AG04450 (cell line): Measurements from ENCODE around the gene TMEM117. TPM values are rescaled to one million over a fixed set of nuclear protein-coding genes. Genes with fewer than 3 reads are reported as not detected.

ENCODE experiments used
- CTCF ChIA-PET: fragments of 300-600, 350-600 bp; formaldehyde crosslinking; extraction: SDS; loops from one replicate; lab custom pipeline; 2022; ENCODE audit warnings: antibody characterized with exemption, inconsistent platforms; lab: Charles Lee
- POLR2A ChIA-PET: fragments of 350-600 bp; formaldehyde crosslinking; extraction: SDS; loops from one replicate; lab custom pipeline; 2021; ENCODE audit warnings: antibody characterized with exemption, inconsistent platforms; lab: Yijun Ruan, JAX
- DNase-seq: peaks from one replicate; pipeline ENCODE4 v3.0.0-alpha.2; 2011; ENCODE audit warnings: low read depth, low spot score
- H3K27ac ChIP-seq: one replicate; pipeline ENCODE4 v1.5.1; 2012; ENCODE audit warnings: low read depth, low read length, control low read depth
- H3K27me3 ChIP-seq: one replicate; pipeline ENCODE4 v1.6.0; 2012; ENCODE audit warnings: low read length; ENCODE audit not compliant: control insufficient read depth, insufficient read depth
- H3K4me3 ChIP-seq: 2 replicates; pipeline ENCODE4 v1.5.1; 2011; ENCODE audit warnings: mild to moderate bottlenecking, low read depth, low read length, control low read depth
- H3K9me3 ChIP-seq: 2 replicates; pipeline ENCODE4 v1.5.1; 2012; ENCODE audit warnings: low read length; ENCODE audit not compliant: control insufficient read depth, insufficient read depth
- CTCF ChIP-seq: IDR thresholded peaks from 2 replicates; pipeline ENCODE4 v1.5.1; 2011; ENCODE audit warnings: low read depth, low read length, control low read depth, inconsistent platforms
- polyA plus RNA-seq: library from polyadenylated mRNA; depleted of rRNA; stranded (reverse); fragments of >200 nt; gene quantifications from 2 replicates; pipeline ENCODE4 v1.2.3, GENCODE V29; 2011

TMEM117 gene
- polyA plus RNA-seq, 1 experiment, result 11.3 TPM

- no peak overlapping the region for H3K4me3 ChIP-seq
- no peak for DNase-seq
- H3K27me3 ChIP-seq, result no peaks in the 10 kb centered on the region
- ChIA-PET POLR2A (no interaction called here), CTCF (no interaction called here)
- no peak overlapping the region for H3K27ac ChIP-seq
- TF ChIP-seq CTCF, result no peak
- H3K9me3 ChIP-seq, result no peaks in the 10 kb centered on the region
Measured at GRCh38 chr12:43848226-43848507, 12.3 kb downstream of the TMEM117 start.

DNA sequence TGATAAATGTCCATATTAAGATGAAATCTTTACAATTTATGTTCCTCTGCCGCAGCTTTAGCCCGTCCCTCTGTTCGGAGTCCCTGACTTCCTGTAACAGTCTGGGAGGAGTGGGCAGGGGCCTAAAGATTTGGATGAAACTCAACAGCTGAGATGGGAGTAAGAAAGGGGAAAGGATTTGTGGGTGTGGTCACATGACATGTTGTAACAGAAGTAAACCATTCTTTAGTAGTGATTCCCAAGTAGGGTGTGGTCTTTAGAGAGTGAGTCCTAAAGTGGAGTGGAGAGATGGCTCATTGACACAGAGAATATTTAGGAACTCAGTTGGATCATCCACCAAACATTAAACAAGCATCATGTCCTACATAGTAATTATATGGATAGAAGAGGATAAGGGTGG, 12.9 kb downstream of the TMEM117 start:
- CTCF ChIA-PET, result no interaction called here
- H3K9me3 ChIP-seq, result no peaks in the 10 kb centered on the region
- POLR2A ChIA-PET, result no interaction called here
- DNase-seq, result no peak
- no peak overlapping the region for H3K4me3 ChIP-seq
- no peaks in the 10 kb centered on the region for H3K27me3 ChIP-seq
- no peak overlapping the region for H3K27ac ChIP-seq
- TF ChIP-seq CTCF, result no peak

DNA sequence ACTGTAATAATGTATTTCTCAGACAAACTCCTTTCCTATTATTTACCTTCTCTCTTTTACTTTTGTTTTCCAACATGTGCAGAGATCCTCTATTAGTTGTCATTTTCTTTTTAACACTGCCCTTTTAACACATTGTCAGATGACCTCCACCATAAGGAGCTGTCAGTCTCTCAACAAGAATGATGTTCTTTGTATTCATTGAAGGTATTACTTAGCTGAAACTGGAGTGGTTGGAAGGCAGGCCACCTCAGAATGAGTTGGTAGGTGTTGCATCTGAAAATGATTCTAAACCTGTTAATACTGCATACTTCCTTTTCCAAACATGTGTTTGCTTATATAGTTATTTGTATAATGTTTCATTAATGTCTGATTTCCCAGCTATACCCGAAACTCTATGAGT, 16.9 kb downstream of the TMEM117 start:
- no peak overlapping the region for H3K4me3 ChIP-seq
- no peaks in the 10 kb centered on the region for H3K27me3 ChIP-seq
- no peak overlapping the region for H3K27ac ChIP-seq
- TF ChIP-seq CTCF, result no peak
- POLR2A ChIA-PET, result no interaction called here
- DNase-seq, result no peak
- CTCF ChIA-PET, result interaction anchor here (1.3 kb wide), 1 partner anchor 30 kb away, joined by 4 read pairs; no protein-coding TSS in a partner anchor
- no peaks in the 10 kb centered on the region for H3K9me3 ChIP-seq

DNA sequence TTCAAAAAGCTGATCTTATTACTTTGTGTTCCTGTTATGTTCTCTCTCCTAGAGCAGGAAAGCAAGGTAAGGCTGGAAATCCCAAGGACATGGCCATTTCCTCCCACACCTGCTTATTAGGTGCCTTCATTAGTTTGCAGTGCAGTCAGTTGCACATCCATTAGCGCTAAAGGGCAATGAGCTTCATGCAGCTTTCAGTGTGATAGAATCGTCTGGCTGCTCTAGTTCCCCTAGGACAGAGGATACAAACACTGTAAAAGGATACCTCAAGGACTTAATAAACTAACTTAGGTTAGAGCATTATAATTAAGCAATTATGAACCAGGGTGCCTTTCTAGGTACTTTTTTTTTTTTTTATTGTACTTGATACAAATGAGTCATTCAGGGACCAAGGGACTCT, 21.1 kb downstream of the TMEM117 start:
- Histone ChIP-seq H3K27me3 (no peaks in the 10 kb centered on the region), H3K27ac (no peak overlapping the region), H3K9me3 (no peaks in the 10 kb centered on the region), H3K4me3 (no peak overlapping the region)
- ChIA-PET CTCF (interaction anchor here (0.7 kb wide), 1 partner anchor 67 kb away, joined by 3 read pairs; no protein-coding TSS in a partner anchor), POLR2A (no interaction called here)
- DNase-seq, result no peak
- no peak for TF ChIP-seq CTCF

GRCh38 chr12:43858096-43858495, 22.2 kb downstream of the TMEM117 start:
- Histone ChIP-seq H3K4me3 (no peak overlapping the region), H3K9me3 (no peaks in the 10 kb centered on the region), H3K27ac (no peak overlapping the region), H3K27me3 (no peaks in the 10 kb centered on the region)
- TF ChIP-seq CTCF, result no peak
- POLR2A ChIA-PET, result no interaction called here
- CTCF ChIA-PET, result no interaction called here
- no peak for DNase-seq
